IMR-90 (cell line): ENCODE measurements around the gene NOSTRIN. TPM values are rescaled to one million over a fixed set of nuclear protein-coding genes. Genes with fewer than 3 reads are reported as not detected.

Experiments
- ATAC-seq: fragments of 200-7000 bp; cut with Tn5 transposase; 2 replicates; pipeline ENCODE4 v1.9.1; 2020; ENCODE audit warnings: low read depth, mild to moderate bottlenecking, moderate library complexity
- BruUV-seq: library from RNA; stranded (reverse); fragments of 400-500 nt; replicated peaks from 2 replicates; lab custom pipeline; 2021; lab: Mats Ljungman, UMichigan
- CTCF ChIA-PET: fragments of 300-600 bp; formaldehyde crosslinking; extraction: SDS; loops from one replicate; lab custom pipeline; 2021; ENCODE audit warnings: antibody characterized with exemption; lab: Yijun Ruan, JAX
- POLR2A ChIA-PET: fragments of 300-600 bp; sonication (Branson Sonifier 250); formaldehyde crosslinking; loops from one replicate; lab custom pipeline; 2022; ENCODE audit warnings: antibody characterized with exemption; ENCODE audit not compliant: unreplicated experiment; lab: Charles Lee
- DNase-seq: peaks from one replicate; pipeline ENCODE4 v3.0.0; 2013
- H2AFZ ChIP-seq: replicated peaks from 2 replicates; pipeline ENCODE3; 2013; ENCODE audit warnings: low read length, mild to moderate bottlenecking; ENCODE audit not compliant: poor library complexity
- H2AK5ac ChIP-seq: 2 replicates; pipeline ENCODE4 v1.6.1; 2013; ENCODE audit warnings: low read depth, low read length, inconsistent platforms
- H2AK9ac ChIP-seq: replicated peaks from 2 replicates; pipeline ENCODE3; 2013; ENCODE audit warnings: mild to moderate bottlenecking, low read depth, low read length, moderate library complexity; ENCODE audit not compliant: poor library complexity
- H2BK120ac ChIP-seq: 2 replicates; pipeline ENCODE4 v1.6.1; 2013; ENCODE audit warnings: low read depth, low read length, inconsistent platforms
- H2BK15ac ChIP-seq: 3 replicates; pipeline ENCODE4 v1.6.1; 2013; ENCODE audit warnings: low read depth, low read length, inconsistent platforms
- H2BK20ac ChIP-seq: 2 replicates; pipeline ENCODE4 v1.6.1; 2013; ENCODE audit warnings: low read depth, mild to moderate bottlenecking, inconsistent platforms, low read length, moderate library complexity
- H2BK5ac ChIP-seq: 2 replicates; pipeline ENCODE4 v1.6.1; 2013; ENCODE audit warnings: mild to moderate bottlenecking, low read depth, low read length, inconsistent platforms; ENCODE audit not compliant: poor library complexity, severe bottlenecking
- H3K14ac ChIP-seq: replicated peaks from 2 replicates; pipeline ENCODE4 v1.6.1; 2013; ENCODE audit warnings: low read depth, low read length, inconsistent platforms
- H3K18ac ChIP-seq: 2 replicates; pipeline ENCODE4 v1.6.1; 2013; ENCODE audit warnings: low read depth, low read length, control low read depth
- H3K23ac ChIP-seq: 2 replicates; pipeline ENCODE4 v1.6.1; 2013; ENCODE audit warnings: low read depth, low read length, inconsistent platforms
- H3K27ac ChIP-seq: 2 replicates; pipeline ENCODE4 v1.5.1; 2013; ENCODE audit warnings: mild to moderate bottlenecking, control low read depth, low read length; ENCODE audit not compliant: insufficient read depth
- H3K27me3 ChIP-seq: 2 replicates; pipeline ENCODE4 v1.6.1; 2013; ENCODE audit warnings: low read length; ENCODE audit not compliant: control insufficient read depth, insufficient read depth
- H3K36me3 ChIP-seq: 2 replicates; pipeline ENCODE4 v1.6.1; 2013; ENCODE audit warnings: low read length, mixed read lengths; ENCODE audit not compliant: control insufficient read depth, insufficient read depth
- H3K4ac ChIP-seq: 2 replicates; pipeline ENCODE4 v1.6.1; 2013; ENCODE audit warnings: low read depth, low read length, inconsistent platforms
- H3K4me1 ChIP-seq: 2 replicates; pipeline ENCODE4 v1.6.1; 2013; ENCODE audit warnings: low read length, mixed read lengths; ENCODE audit not compliant: control insufficient read depth, insufficient read depth
- H3K4me2 ChIP-seq: 2 replicates; pipeline ENCODE4 v1.6.1; 2013; ENCODE audit warnings: low read depth, mild to moderate bottlenecking, control low read depth, low read length, moderate library complexity
- H3K4me3 ChIP-seq: 2 replicates; pipeline ENCODE4 v1.5.1; 2013; ENCODE audit warnings: low read depth, mild to moderate bottlenecking, control low read depth, low read length, moderate library complexity; ENCODE audit not compliant: insufficient read depth
- H3K56ac ChIP-seq: 2 replicates; pipeline ENCODE4 v1.6.1; 2013; ENCODE audit warnings: low read length, inconsistent platforms; ENCODE audit not compliant: insufficient read depth; ENCODE audit errors: extremely low read depth
- H3K79me1 ChIP-seq, 2 experiments: 2 replicates each; pipeline ENCODE4 v1.6.1; 2013; ENCODE audit warnings: low read length in 2 of 2, inconsistent platforms in 1 of 2, low read depth in 1 of 2
- H3K9ac ChIP-seq: 2 replicates; pipeline ENCODE4 v1.6.1; 2013; ENCODE audit warnings: low read depth, low read length, control low read depth
- H3K9me1 ChIP-seq: 2 replicates; pipeline ENCODE4 v1.6.1; 2013; ENCODE audit warnings: low read length, inconsistent platforms; ENCODE audit not compliant: insufficient read depth
- H3K9me3 ChIP-seq: 2 replicates; pipeline ENCODE4 v1.6.1; 2013; ENCODE audit warnings: low read length; ENCODE audit not compliant: control insufficient read depth, insufficient read depth
- H4K20me1 ChIP-seq: 2 replicates; pipeline ENCODE4 v1.6.1; 2013; ENCODE audit warnings: low read length, inconsistent platforms; ENCODE audit not compliant: insufficient read depth
- H4K5ac ChIP-seq: 2 replicates; pipeline ENCODE4 v1.6.1; 2013; ENCODE audit warnings: mild to moderate bottlenecking, low read depth, low read length, control low read depth
- H4K8ac ChIP-seq, 2 experiments: 2 replicates each; pipeline ENCODE4 v1.6.1; 2013; ENCODE audit warnings: low read depth in 2 of 2, low read length in 2 of 2, control low read depth in 1 of 2, inconsistent platforms in 1 of 2
- H4K91ac ChIP-seq: 2 replicates; pipeline ENCODE4 v1.6.1; 2013; ENCODE audit warnings: low read depth, low read length, inconsistent platforms; ENCODE audit not compliant: insufficient read depth
- CEBPB ChIP-seq: IDR thresholded peaks from 2 replicates; pipeline ENCODE4 v1.6.1; 2012; ENCODE audit warnings: low read depth, low read length, improper control_type of control experiment
- ELK1 ChIP-seq: fragments of 150-350 bp; IDR thresholded peaks from 2 replicates; pipeline ENCODE4 v1.6.1; 2016; ENCODE audit warnings: low read depth, mild to moderate bottlenecking, low read length, moderate library complexity, borderline replicate concordance
- MAFK ChIP-seq: IDR thresholded peaks from 2 replicates; pipeline ENCODE4 v1.6.1; 2012; ENCODE audit warnings: low read depth, low read length, improper control_type of control experiment
- WGBS, 2 experiments: methylation state at CpG; one replicate each; pipeline versions ENCODE4 v1.1.5 to v1.1.7; 2013; ENCODE audit warnings: missing lambda C conversion rate in 2 of 2; ENCODE audit not compliant: insufficient read length in 1 of 2; ENCODE audit errors: extremely low coverage in 2 of 2; 5-methylcytosine and 5-hydroxymethylcytosine counted together
- dilution Hi-C: fragments of 300-500 bp; cut with HindIII; formaldehyde crosslinking; loops from one replicate; pipeline ENCODE4 v1.14.3; 2018; ENCODE audit warnings: low sequenced_read_pairs; ENCODE audit not compliant: unreplicated experiment
- in situ Hi-C: fragments of 300-500 bp; cut with MboI; formaldehyde crosslinking; loops from 3 replicates; pipeline ENCODE4 v1.14.3; 2019; ENCODE audit warnings: low sequenced_read_pairs, inconsistent platforms, mixed read lengths
- intact Hi-C: fragments of 100-400 bp; cut with micrococcal nuclease; formaldehyde crosslinking; loops from 2 replicates; pipeline ENCODE4 v1.10.0; 2022
- polyA plus RNA-seq, 3 experiments: library from polyadenylated mRNA; depleted of rRNA; stranded (reverse); fragments of >200 nt; gene quantifications; 2 replicates each; pipeline ENCODE4 v1.2.3, GENCODE V29; 2012; ENCODE audit warnings: low replicate concordance in 1 of 3
- total RNA-seq: library from RNA; depleted of rRNA; stranded (reverse); fragments of >200 nt; gene quantifications from 2 replicates; pipeline ENCODE4 v1.2.3, GENCODE V29; 2012

NOSTRIN gene
- total and polyA plus RNA-seq, 2 of the 4 experiments (the other 2 are of a cell fraction), result 0.15 to 0.18 TPM

- Histone ChIP-seq H3K27me3 (no peaks in the 10 kb centered on the region; the same call in none of the 2 replicates), H2BK5ac (no peak overlapping the region), H3K14ac (no peak overlapping the region), H3K4ac (no peak overlapping the region), H2BK15ac (no peak overlapping the region), H3K27ac (no peak overlapping the region), H3K9me1 (no peaks in the 10 kb centered on the region), H3K79me1 (no peaks in the 10 kb centered on the region), H4K8ac (no peak overlapping the region), H2AFZ (no peak overlapping the region), H2BK120ac (no peak overlapping the region), H3K9me3 (no peaks in the 10 kb centered on the region), H3K18ac (no peak overlapping the region), H4K20me1 (no peaks in the 10 kb centered on the region), H3K56ac (no peak overlapping the region), H3K4me1 (no peaks in the 10 kb centered on the region), H3K4me3 (no peak overlapping the region), H4K5ac (no peak overlapping the region), H2BK20ac (no peak overlapping the region), H2AK5ac (no peak overlapping the region), H3K4me2 (no peak overlapping the region), H2AK9ac (no peak overlapping the region), H3K23ac (no peak overlapping the region), H4K91ac (no peak overlapping the region), H3K9ac (no peak overlapping the region), H3K36me3 (no peaks in the 10 kb centered on the region)
- dilution Hi-C loops, result no loop called here
- intact Hi-C loops, result no loop called here
- WGBS, 2 experiments, result no CpG with 5 or more reads among the region's 1 CpG
- no peak for DNase-seq
- CTCF ChIA-PET, result no interaction called here
- BruUV-seq, result no TSS peak
- ATAC-seq, result no peak
- POLR2A ChIA-PET, result no interaction called here
- no peak for TF ChIP-seq MAFK
- TF ChIP-seq CEBPB, result no peak
- no peak for TF ChIP-seq ELK1
- in situ Hi-C loops, result no loop called here
These were observed 14.6 kb upstream of the NOSTRIN start for GRCh38 chr2:168787782-168788376.
